Fibroblast of skin of scalp (primary cell): Measurements from ENCODE around the gene BRAP.
"Not testable (repeated sequence)": the region's sequence is repeated elsewhere in the genome, so short reads cannot be mapped to it uniquely, and the experiment has no call there.

Experiments
- DNase-seq: peaks from one replicate; pipeline ENCODE4 v3.0.0-alpha.2; 2013

BRAP gene

DNA sequence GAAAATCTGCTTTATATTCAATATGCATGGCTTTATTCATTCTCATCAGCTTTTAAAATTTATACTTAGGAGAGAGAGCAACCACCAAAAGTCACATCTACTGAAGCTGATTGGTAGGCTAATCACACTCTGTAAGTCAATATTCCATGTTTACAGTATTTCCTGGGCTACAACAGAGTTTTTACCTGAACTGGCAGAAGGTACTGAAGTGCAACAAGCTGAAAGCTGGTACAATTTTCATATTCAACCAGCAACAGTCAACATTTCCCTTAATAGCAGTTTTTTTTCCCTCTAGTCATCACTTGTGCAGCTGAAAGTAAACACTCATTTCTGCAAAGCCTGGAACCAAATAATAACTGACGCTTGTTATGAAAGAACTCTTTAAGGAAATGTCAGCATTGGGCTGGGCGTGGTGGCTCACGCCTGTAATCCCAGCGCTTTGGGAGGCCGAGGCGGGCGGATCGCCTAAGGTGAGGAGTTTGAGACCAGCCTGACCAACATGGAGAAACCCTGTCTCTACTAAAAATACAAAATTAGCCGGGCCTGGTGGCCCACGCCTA is 12.9 kb downstream of the BRAP start:
- DNase-seq, result no peak

GRCh38 chr12:111664961-111665865 is 20.5 kb downstream of the BRAP start:
- no peak for DNase-seq

DNA sequence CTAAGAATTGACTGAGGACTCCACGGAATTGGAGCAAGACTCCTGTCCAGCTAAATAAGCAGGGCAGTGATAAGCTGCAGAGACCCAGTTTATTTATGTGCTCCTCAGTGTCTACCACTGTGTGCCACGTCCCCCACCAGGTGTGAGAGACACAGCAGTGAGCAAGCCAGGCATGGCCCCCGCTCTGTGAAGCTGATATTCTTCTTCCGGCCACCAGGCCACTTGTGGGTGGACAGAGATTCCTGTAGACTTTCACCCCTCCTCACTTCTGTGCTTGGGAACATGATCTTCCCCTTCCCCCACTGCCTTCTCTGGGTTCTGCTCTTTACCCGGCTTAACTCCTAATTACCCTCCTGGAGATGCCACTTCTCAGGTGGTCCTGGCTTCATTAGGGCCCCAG is 21.3 kb downstream of the BRAP start:
- DNase-seq, result no peak

GRCh38 chr12:111656016-111656415 is 29.7 kb downstream of the BRAP start:
- DNase-seq, result no peak

DNA sequence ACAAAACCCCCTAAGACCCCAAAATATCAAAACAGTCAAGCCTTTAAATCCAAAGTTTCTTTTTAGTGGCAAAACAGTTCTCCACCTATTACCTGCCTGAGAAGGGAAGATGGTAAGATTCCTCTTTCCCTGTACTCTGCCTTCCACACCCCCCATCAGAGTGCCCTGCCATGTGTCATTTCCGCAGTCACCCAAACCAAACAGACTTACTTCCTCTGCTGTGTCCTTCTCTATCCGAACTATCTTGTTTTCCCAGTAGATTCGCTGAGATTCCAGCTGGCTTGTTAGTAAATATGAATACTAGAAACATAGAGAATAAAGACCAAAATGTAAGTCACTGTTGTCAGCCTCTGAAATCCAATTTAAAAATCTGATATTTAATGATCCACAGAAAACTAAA is 30.4 kb downstream of the BRAP start:
- DNase-seq, result no peak

DNA sequence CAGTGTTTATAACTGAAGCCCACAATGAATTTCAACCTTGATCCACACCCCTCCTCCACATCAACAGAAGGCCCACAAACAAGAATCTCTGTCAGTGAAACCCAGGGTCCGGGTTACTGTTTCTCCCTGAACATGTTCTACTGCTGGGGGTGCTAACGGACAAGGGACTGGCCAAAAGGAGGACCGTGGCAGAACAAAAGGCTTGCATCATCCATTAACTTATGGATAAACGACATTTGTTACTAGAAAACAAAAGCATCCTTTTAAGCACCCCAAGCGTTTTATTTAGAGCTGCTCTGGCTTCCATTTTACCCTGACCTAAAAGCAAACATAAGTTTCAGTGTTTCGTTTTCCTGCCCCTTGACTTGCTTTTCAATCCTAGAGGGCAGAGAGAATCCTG is 32.2 kb downstream of the BRAP start:
- DNase-seq, result no peak

DNA sequence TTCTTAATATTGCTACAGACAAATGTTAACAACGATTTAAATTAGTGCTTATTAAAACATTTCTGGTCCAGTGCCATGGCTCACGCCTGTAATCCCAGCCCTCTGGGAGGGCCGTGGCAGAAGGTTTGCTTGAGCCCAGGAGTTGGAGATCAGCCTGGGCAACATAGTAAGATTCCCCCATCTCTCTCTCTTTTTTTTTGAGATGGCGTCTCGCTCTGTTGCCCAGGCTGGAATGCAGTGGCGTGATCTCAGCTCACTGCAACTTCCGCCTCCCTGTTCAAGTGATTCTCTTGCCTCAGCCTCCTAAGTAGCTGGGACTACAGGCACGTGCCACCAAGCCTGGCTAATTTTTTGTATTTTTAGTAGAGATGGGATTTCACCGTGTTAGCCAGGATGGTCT is 33.2 kb downstream of the BRAP start:
- DNase-seq, result not testable (repeated sequence)

GRCh38 chr12:111650912-111651311 is 34.8 kb downstream of the BRAP start:
- DNase-seq, result no peak

DNA sequence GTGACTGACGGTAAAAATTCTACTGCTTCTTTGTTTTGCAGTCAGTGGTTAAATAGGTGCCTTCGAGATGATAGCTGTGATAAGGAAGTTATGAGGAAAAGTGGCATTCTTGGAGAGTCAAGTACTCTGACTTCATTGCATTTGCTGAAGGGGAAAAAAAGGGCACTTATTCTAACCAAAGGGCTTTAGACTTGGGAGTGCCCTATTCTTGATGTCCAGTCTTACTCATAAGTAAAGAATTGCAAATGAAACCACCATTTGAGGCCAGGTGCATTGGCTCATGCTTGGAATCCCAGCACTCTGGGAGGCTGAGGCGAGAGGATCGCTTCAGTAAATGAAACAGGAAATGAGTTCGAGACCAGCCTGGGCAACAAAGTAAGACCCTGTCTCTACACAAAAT is 40.3 kb downstream of the BRAP start:
- DNase-seq, result no peak

DNA sequence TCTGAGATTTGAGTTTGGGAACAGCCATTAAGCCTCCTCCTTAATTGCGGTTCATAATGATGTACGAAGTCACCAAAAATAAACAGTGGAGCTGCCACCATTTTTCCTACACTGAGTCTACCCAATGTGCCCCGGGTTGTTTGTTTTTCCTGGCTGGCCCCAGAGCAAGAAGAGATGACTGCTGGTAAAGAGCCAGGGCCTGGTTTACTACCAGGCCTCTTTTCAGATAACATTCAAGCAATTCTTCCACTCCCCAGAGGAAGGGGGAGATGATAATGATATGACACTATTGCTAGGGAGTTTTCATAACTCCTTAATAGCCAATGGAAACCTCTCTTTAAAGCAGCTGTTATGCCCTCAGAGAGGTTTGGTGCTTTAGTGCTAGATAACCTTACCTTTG is 42.3 kb downstream of the BRAP start:
- DNase-seq, result peak; percentile 18

DNA sequence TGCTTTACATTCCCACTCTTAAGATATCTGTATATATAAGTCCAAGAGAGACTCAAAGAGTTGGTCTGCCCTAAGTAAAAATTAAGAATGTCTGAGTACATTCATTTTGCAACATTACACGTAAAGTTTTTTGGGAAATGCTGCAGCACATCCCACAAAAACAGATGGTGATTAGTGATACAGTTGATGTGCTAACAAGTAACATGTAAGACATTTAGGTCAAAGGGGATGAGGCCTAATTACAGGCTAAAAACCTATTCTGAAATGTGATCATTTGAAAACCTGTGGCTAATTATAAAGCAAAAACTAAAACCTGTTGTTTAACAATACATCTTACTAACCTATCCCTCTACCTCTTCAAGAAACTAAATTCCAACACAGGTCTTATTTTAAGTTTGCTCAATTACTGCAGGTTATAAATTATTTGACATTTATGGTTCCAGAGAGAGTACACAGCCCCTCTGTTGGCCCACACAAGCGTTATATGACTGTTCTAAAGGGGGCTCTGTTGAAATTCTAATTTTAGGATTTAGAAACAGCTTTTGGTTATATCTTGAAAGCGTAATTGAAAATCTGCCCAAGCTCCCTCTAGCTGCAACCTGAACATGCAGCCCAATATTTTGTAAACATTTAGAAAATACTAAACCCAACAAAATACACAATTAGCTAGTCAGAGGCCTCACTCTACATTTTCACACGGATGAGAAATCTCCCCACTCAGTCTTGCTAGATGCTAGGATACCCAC is 42.9 kb downstream of the BRAP start:
- no peak for DNase-seq

DNA sequence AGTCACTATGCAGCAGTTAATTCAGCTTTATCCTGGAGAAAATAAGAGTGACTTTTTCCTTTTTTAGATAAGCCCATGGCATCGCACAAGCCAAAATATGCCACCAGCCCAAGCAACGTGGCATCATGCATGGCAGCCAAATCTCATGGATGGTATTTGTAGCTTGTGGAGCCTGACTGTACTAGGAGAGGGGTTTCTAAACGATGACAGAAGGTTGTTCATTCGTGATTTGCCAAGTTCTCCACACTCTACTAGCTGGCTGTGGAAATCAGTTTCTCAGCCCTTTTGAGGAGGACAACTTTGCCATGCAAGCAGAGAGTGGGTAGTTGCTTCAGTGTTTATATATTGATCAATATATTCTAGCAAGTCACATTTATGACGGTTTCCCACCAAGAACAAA is 45.2 kb downstream of the BRAP start:
- no peak for DNase-seq

- no peak for DNase-seq
Measured at GRCh38 chr12:111638556-111638955, 47.2 kb downstream of the BRAP start.

DNA sequence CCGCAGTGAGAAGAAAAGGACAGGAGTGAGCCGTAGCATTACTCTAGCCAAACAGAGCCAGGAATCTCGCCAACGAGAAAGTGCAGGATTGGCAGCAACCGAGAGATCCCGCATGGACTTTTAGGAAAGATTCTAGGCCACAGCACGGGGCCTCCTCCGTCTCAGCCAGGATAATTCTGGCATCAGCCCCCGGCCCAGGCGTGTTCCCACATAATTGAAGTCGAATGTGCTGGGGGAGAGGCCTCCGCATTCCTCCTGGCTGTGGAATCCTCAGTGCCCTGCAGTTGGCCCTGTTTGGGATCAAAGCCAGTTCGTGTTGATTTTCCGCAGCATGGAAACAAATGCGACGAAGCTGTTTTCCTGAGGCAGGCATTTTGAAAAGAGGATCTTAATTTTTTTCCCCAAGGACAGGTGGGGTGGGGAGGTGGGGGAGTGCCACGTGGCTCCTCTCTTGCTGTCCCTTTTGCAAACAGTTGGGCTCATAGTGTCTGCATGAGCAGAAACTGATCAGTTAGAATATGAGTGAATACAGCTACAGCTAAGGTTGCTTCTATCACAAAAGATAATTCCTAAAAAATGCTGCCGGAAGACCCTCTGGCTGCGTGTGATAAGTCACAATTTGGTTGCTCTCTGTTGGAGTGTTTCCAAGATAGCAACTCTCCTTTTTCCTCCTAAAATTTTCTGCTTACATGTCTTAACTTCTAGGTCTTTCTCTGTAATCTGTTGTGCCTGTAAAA is 49.4 kb downstream of the BRAP start:
- peak; percentile 87 for DNase-seq

GRCh38 chr12:111635524-111635923 is 50.2 kb downstream of the BRAP start:
- DNase-seq, result no peak

DNA sequence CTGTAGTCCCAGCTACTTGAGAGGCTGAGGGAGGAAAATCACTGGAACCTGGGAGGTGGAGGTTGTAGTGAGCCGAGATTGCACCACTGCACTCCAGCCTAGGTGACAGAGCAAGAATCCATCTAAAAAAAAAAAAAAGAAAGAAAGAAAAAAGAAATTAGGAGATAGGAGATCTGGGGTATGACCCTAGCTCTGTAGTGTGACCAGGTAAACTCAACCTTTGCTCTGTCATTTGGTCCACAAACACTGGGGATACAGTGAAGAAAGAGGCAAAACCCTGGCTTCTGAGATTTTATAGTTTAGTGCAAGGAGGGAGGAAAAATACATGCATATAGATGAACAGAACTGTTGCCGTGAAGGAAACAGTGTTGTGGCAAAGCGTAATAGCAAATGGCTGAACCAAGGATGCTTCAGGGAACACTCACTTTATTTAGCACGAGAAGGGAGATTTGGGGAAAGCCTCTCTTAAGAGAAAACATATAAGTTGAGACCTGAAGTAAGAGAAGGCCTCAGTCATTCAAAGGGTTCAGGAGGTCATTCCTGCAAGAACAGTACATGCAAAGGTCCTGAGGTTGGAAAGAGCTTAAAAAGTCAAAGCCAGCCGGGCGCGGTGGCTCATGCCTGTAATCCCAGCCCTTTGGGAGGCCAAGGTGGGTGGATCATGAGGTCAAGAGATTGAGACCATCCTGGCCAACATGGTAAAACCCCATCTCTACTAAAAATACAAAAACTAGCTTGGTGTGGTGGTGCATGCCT is 57.1 kb downstream of the BRAP start:
- no peak for DNase-seq

DNA sequence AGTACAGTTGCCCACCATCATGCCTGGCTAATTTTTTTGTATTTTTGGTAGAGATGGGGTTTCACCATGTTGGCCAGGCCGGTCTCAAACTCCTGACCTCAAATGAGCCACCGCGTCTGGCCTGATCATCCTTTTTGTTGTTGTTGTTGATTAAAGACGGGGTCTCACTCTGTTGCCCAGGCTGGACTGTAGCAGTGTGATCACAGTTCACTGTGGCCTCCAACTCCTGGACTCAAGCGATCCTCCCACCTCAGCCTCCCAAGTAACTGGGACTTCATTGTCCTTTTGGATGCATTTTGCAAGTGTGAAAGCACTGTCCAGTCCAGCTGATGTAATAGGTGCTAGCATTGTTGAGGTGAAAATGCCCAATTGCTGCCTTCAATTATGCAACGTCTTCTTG is 59.5 kb downstream of the BRAP start:
- DNase-seq, result no peak

GRCh38 chr12:111624540-111624939 is 61.2 kb downstream of the BRAP start:
- DNase-seq, result no peak

DNA sequence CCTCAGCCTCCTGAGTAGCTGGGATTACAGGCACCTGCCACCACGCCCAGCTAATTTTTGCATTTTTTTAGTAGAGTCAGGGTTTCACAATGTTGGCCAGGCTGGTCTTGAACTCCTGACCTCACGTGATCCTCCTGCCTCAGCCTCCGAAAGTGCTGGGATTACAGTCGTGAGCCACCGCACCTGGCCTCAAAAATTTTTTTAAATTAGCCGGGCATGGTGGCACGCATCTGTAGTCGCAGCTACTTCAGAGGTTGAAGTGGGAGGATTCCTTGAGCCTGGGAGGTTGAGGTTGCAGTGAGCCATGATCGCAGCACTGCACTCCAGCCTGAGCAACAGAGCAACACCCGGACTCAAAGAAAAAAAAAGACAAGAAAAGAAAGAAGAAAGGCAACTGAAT is 67.9 kb downstream of the BRAP start:
- not testable (repeated sequence) for DNase-seq

DNA sequence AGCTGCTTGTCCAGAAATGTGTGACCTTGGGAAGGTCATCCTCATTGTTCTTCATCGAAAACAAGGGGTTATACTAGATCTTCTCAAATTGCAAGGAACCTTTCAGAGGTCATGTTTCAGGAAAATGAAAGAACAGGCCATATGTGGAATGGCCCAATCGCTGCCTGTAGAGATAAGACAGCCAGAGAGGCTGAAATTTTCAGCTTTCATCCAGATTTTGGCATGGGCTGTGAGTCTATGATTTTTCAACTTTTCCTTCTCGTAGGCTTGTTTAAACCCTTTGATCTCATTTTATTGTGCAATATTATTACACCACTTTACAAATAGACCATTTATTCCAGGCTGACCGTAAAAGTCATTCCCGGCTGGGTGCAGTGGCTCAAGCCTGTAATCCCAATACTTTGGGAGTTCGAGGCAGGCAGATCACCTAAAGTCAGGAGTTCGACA is 69.6 kb downstream of the BRAP start:
- DNase-seq, result no peak

DNA sequence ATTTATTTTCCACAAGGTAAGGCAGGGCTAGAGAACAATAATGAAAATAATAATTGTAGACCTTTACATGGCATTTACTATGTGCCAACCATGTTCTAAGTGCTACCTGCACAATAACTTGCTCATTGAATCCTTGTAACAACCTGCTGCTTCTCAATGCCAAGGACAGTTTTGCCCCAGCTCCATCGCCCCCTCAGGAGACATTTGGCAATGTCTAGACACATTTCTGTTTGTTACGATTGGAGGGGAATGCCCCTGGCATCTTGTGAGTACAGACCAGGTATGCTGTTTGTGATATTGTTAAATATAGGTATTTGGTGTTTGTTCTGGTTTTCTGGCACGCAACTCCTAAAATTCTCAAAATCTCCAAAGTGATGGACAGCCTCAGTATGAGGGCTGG is 78.5 kb downstream of the BRAP start:
- no peak for DNase-seq

GRCh38 chr12:111606767-111607230 is 79.0 kb downstream of the BRAP start:
- DNase-seq, result no peak
